Stimulated activated naive B cell treated with anti-CD40 and anti-IgM and Interleukin-4, amounts not matched to agents 10 μg/mL and 1 μg/mL and 100 μg/mL, for 72 hours (primary cell): ENCODE data around the gene SULT1B1.

ENCODE experiments used
- ATAC-seq, 2 donors: fragments of 150-1000 bp; cut with Tn5 transposase; replicated peaks; 2 replicates each; pipeline ENCODE4 v1.10.0; 2021; ENCODE audit warnings: moderate library complexity in 1 of 2
- DNase-seq: peaks from one replicate; pipeline ENCODE4 v3.0.0; 2021
- H3K27ac Mint-ChIP-seq: one replicate; pipeline ENCODE4 v1.8.0; 2022; ENCODE audit warnings: mild to moderate bottlenecking, mixed read lengths
- H3K27me3 Mint-ChIP-seq, 2 donors: one replicate each; pipeline ENCODE4 v1.8.0; 2022; ENCODE audit warnings: mixed read lengths in 2 of 2
- H3K36me3 Mint-ChIP-seq, 2 donors: one replicate each; pipeline ENCODE4 v1.8.0; 2022; ENCODE audit warnings: mixed read lengths in 2 of 2, mild to moderate bottlenecking in 1 of 2
- H3K4me1 Mint-ChIP-seq, 2 donors: one replicate each; pipeline ENCODE4 v1.8.0; 2022; ENCODE audit warnings: mixed read lengths in 2 of 2, mild to moderate bottlenecking in 1 of 2
- H3K4me3 Mint-ChIP-seq, 2 donors: one replicate each; pipeline ENCODE4 v1.8.0; 2022; ENCODE audit warnings: mild to moderate bottlenecking in 2 of 2, mixed read lengths in 2 of 2, moderate library complexity in 1 of 2
- H3K9me3 Mint-ChIP-seq, 2 donors: one replicate each; pipeline ENCODE4 v1.8.0; 2022; ENCODE audit warnings: mixed read lengths in 2 of 2, mild to moderate bottlenecking in 1 of 2

Gene SULT1B1

GRCh38 chr4:69731847-69732246, 28.6 kb downstream of the SULT1B1 start:
- Mint-ChIP-seq H3K27ac (no peak overlapping the region), H3K9me3 (no peaks in the 10 kb centered on the region), H3K27me3 (no peaks in the 10 kb centered on the region), H3K4me1 (no peaks in the 10 kb centered on the region), H3K4me3 (no peak overlapping the region), H3K36me3 (no peaks in the 10 kb centered on the region)
- no peak for DNase-seq
- no peak for ATAC-seq

- no peak for DNase-seq
- no peaks in the 10 kb centered on the region for H3K36me3 Mint-ChIP-seq
- H3K4me1 Mint-ChIP-seq: no peaks in the 10 kb centered on the region
- H3K27me3 Mint-ChIP-seq: no peaks in the 10 kb centered on the region
- H3K27ac Mint-ChIP-seq: no peak overlapping the region
- no peak for ATAC-seq
- H3K4me3 Mint-ChIP-seq: no peak overlapping the region
- H3K9me3 Mint-ChIP-seq: no peaks in the 10 kb centered on the region
Measured at GRCh38 chr4:69731241-69731640, 29.2 kb downstream of the SULT1B1 start.

GRCh38 chr4:69730002-69730401, 30.4 kb downstream of the SULT1B1 start:
- no peaks in the 10 kb centered on the region for H3K4me1 Mint-ChIP-seq
- no peaks in the 10 kb centered on the region for H3K36me3 Mint-ChIP-seq
- H3K27ac Mint-ChIP-seq: no peak overlapping the region
- ATAC-seq (no peak), DNase-seq (no peak)
- H3K27me3 Mint-ChIP-seq: no peaks in the 10 kb centered on the region
- H3K4me3 Mint-ChIP-seq: no peak overlapping the region
- H3K9me3 Mint-ChIP-seq: no peaks in the 10 kb centered on the region

- Mint-ChIP-seq H3K9me3 (peaks cover 0 to 4% of the 10 kb centered on the region in 2 donors), H3K27me3 (no peaks in the 10 kb centered on the region), H3K36me3 (no peaks in the 10 kb centered on the region), H3K4me1 (no peaks in the 10 kb centered on the region), H3K4me3 (no peak overlapping the region), H3K27ac (no peak overlapping the region)
- ATAC-seq (no peak), DNase-seq (no peak)
Measured at GRCh38 chr4:69727926-69728325, 32.5 kb downstream of the SULT1B1 start.

GRCh38 chr4:69727426-69727825, 33.0 kb downstream of the SULT1B1 start:
- peaks cover 0 to 4% of the 10 kb centered on the region in 2 donors for H3K9me3 Mint-ChIP-seq
- DNase-seq (no peak), ATAC-seq (no peak)
- no peak overlapping the region for H3K4me3 Mint-ChIP-seq
- H3K4me1 Mint-ChIP-seq: no peaks in the 10 kb centered on the region
- no peak overlapping the region for H3K27ac Mint-ChIP-seq
- no peaks in the 10 kb centered on the region for H3K36me3 Mint-ChIP-seq
- no peaks in the 10 kb centered on the region for H3K27me3 Mint-ChIP-seq

- DNase-seq (no peak), ATAC-seq (no peak)
- Mint-ChIP-seq H3K4me3 (no peak overlapping the region), H3K27ac (no peak overlapping the region), H3K27me3 (no peaks in the 10 kb centered on the region), H3K36me3 (no peaks in the 10 kb centered on the region), H3K4me1 (no peaks in the 10 kb centered on the region), H3K9me3 (peaks cover 0 to 4% of the 10 kb centered on the region in 2 donors)
Measured at GRCh38 chr4:69726971-69727370, 33.4 kb downstream of the SULT1B1 start.

- no peak overlapping the region for H3K27ac Mint-ChIP-seq
- no peaks in the 10 kb centered on the region for H3K9me3 Mint-ChIP-seq
- no peaks in the 10 kb centered on the region for H3K27me3 Mint-ChIP-seq
- H3K4me1 Mint-ChIP-seq: no peaks in the 10 kb centered on the region
- no peaks in the 10 kb centered on the region for H3K36me3 Mint-ChIP-seq
- DNase-seq (no peak), ATAC-seq (no peak)
- H3K4me3 Mint-ChIP-seq: no peak overlapping the region
Measured at GRCh38 chr4:69718396-69719271, 41.8 kb downstream of the SULT1B1 start.

GRCh38 chr4:69717778-69718177, 42.6 kb downstream of the SULT1B1 start:
- DNase-seq (no peak), ATAC-seq (no peak)
- no peaks in the 10 kb centered on the region for H3K36me3 Mint-ChIP-seq
- no peak overlapping the region for H3K27ac Mint-ChIP-seq
- H3K9me3 Mint-ChIP-seq: no peaks in the 10 kb centered on the region
- no peak overlapping the region for H3K4me3 Mint-ChIP-seq
- no peaks in the 10 kb centered on the region for H3K27me3 Mint-ChIP-seq
- no peaks in the 10 kb centered on the region for H3K4me1 Mint-ChIP-seq

- Mint-ChIP-seq H3K4me3 (no peak overlapping the region), H3K27ac (no peak overlapping the region), H3K9me3 (no peaks in the 10 kb centered on the region), H3K27me3 (no peaks in the 10 kb centered on the region), H3K4me1 (no peaks in the 10 kb centered on the region), H3K36me3 (no peaks in the 10 kb centered on the region)
- DNase-seq (no peak), ATAC-seq (no peak)
Measured at GRCh38 chr4:69716654-69717053, 43.8 kb downstream of the SULT1B1 start.

- DNase-seq (no peak), ATAC-seq (no peak)
- no peak overlapping the region for H3K27ac Mint-ChIP-seq
- H3K36me3 Mint-ChIP-seq: no peaks in the 10 kb centered on the region
- H3K4me3 Mint-ChIP-seq: no peak overlapping the region
- no peaks in the 10 kb centered on the region for H3K27me3 Mint-ChIP-seq
- H3K9me3 Mint-ChIP-seq: peaks cover 2 to 7% of the 10 kb centered on the region in 2 donors
- no peaks in the 10 kb centered on the region for H3K4me1 Mint-ChIP-seq
Measured at GRCh38 chr4:69714086-69714485, 46.3 kb downstream of the SULT1B1 start.

GRCh38 chr4:69713593-69713992, 46.8 kb downstream of the SULT1B1 start:
- no peak for ATAC-seq
- DNase-seq: no peak
- peaks cover 2 to 7% of the 10 kb centered on the region in 2 donors for H3K9me3 Mint-ChIP-seq
- H3K27me3 Mint-ChIP-seq: no peaks in the 10 kb centered on the region
- H3K4me1 Mint-ChIP-seq: no peaks in the 10 kb centered on the region
- no peak overlapping the region for H3K27ac Mint-ChIP-seq
- H3K4me3 Mint-ChIP-seq: no peak overlapping the region
- no peaks in the 10 kb centered on the region for H3K36me3 Mint-ChIP-seq

GRCh38 chr4:69710580-69710979, 49.8 kb downstream of the SULT1B1 start:
- no peak overlapping the region for H3K4me3 Mint-ChIP-seq
- peaks cover 2 to 7% of the 10 kb centered on the region in 2 donors for H3K9me3 Mint-ChIP-seq
- H3K27ac Mint-ChIP-seq: no peak overlapping the region
- H3K27me3 Mint-ChIP-seq: no peaks in the 10 kb centered on the region
- no peaks in the 10 kb centered on the region for H3K36me3 Mint-ChIP-seq
- H3K4me1 Mint-ChIP-seq: no peaks in the 10 kb centered on the region
- ATAC-seq (no peak), DNase-seq (no peak)

- H3K4me3 Mint-ChIP-seq: no peak overlapping the region
- H3K4me1 Mint-ChIP-seq: no peaks in the 10 kb centered on the region
- no peak for DNase-seq
- no peaks in the 10 kb centered on the region for H3K36me3 Mint-ChIP-seq
- no peaks in the 10 kb centered on the region for H3K27me3 Mint-ChIP-seq
- H3K9me3 Mint-ChIP-seq: peaks cover 2 to 7% of the 10 kb centered on the region in 2 donors
- no peak overlapping the region for H3K27ac Mint-ChIP-seq
- no peak for ATAC-seq
Measured at GRCh38 chr4:69708211-69708610, 52.2 kb downstream of the SULT1B1 start.

- no peaks in the 10 kb centered on the region for H3K4me1 Mint-ChIP-seq
- no peak for ATAC-seq
Measured at GRCh38 chr4:69707807-69708206, 52.6 kb downstream of the SULT1B1 start.

GRCh38 chr4:69702201-69702600, 58.2 kb downstream of the SULT1B1 start:
- Mint-ChIP-seq H3K4me1 (no peaks in the 10 kb centered on the region), H3K27me3 (no peaks in the 10 kb centered on the region), H3K9me3 (peaks cover 3 to 4% of the 10 kb centered on the region in 2 donors), H3K4me3 (no peak overlapping the region), H3K27ac (no peak overlapping the region), H3K36me3 (no peaks in the 10 kb centered on the region)
- ATAC-seq (no peak), DNase-seq (no peak)

More at GRCh38 chr4:69707807-69708206, 52.6 kb downstream of the SULT1B1 start:
- no peak overlapping the region for H3K27ac Mint-ChIP-seq
- H3K4me3 Mint-ChIP-seq: no peak overlapping the region
- H3K9me3 Mint-ChIP-seq: peaks cover 2 to 7% of the 10 kb centered on the region in 2 donors
- H3K36me3 Mint-ChIP-seq: no peaks in the 10 kb centered on the region
- DNase-seq: no peak
- H3K27me3 Mint-ChIP-seq: no peaks in the 10 kb centered on the region
